AG04450 (cell line): ENCODE data around the gene NUDT1. TPM values are rescaled to one million over a fixed set of nuclear protein-coding genes. Genes with fewer than 3 reads are reported as not detected.

Source experiments
- CTCF ChIA-PET: fragments of 300-600, 350-600 bp; formaldehyde crosslinking; extraction: SDS; loops from one replicate; lab custom pipeline; 2022; ENCODE audit warnings: antibody characterized with exemption, inconsistent platforms; lab: Charles Lee
- POLR2A ChIA-PET: fragments of 350-600 bp; formaldehyde crosslinking; extraction: SDS; loops from one replicate; lab custom pipeline; 2021; ENCODE audit warnings: antibody characterized with exemption, inconsistent platforms; lab: Yijun Ruan, JAX
- DNase-seq: peaks from one replicate; pipeline ENCODE4 v3.0.0-alpha.2; 2011; ENCODE audit warnings: low read depth, low spot score
- H3K27ac ChIP-seq: one replicate; pipeline ENCODE4 v1.5.1; 2012; ENCODE audit warnings: low read depth, low read length, control low read depth
- H3K27me3 ChIP-seq: one replicate; pipeline ENCODE4 v1.6.0; 2012; ENCODE audit warnings: low read length; ENCODE audit not compliant: control insufficient read depth, insufficient read depth
- H3K4me3 ChIP-seq: 2 replicates; pipeline ENCODE4 v1.5.1; 2011; ENCODE audit warnings: mild to moderate bottlenecking, low read depth, low read length, control low read depth
- H3K9me3 ChIP-seq: 2 replicates; pipeline ENCODE4 v1.5.1; 2012; ENCODE audit warnings: low read length; ENCODE audit not compliant: control insufficient read depth, insufficient read depth
- CTCF ChIP-seq: IDR thresholded peaks from 2 replicates; pipeline ENCODE4 v1.5.1; 2011; ENCODE audit warnings: low read depth, low read length, control low read depth, inconsistent platforms
- polyA plus RNA-seq: library from polyadenylated mRNA; depleted of rRNA; stranded (reverse); fragments of >200 nt; gene quantifications from 2 replicates; pipeline ENCODE4 v1.2.3, GENCODE V29; 2011

NUDT1 gene
- polyA plus RNA-seq, 1 experiment: 11.5 TPM

DNA sequence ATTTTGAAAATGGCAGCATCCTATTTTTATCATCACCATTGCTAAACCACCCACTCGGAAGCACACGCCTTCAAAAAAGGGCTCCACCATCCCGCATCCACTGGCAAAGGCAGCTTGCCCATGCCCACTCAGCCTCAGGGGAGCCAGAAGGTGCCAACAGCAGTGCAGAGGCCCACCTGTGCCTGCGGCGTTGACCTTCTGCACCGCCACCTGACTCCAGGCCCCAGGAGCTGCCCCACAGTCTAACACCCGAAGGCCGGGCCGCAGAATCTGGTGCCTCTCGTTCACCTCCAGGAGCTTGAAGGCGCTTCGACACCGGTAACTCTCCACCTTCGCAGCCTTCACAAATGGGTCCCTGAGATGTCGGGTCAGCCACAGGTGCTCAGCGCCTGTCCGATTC, 2.8 kb upstream of the NUDT1 start:
- no peaks in the 10 kb centered on the region for H3K27me3 ChIP-seq
- ChIA-PET CTCF (interaction anchor here (1.5 to 2.4 kb wide), 2 partner anchors 9 to 109 kb away, joined by 3 to 7 read pairs; no protein-coding TSS in a partner anchor), POLR2A (interaction anchor here (0.9 kb wide), 1 partner anchor 10 kb away, joined by 3 read pairs; no protein-coding TSS in a partner anchor)
- H3K4me3 ChIP-seq: no peak overlapping the region
- no peak for DNase-seq
- no peaks in the 10 kb centered on the region; the same call in 1 of the 2 replicates for H3K9me3 ChIP-seq
- TF ChIP-seq CTCF: no peak
- H3K27ac ChIP-seq: no peak overlapping the region

DNA sequence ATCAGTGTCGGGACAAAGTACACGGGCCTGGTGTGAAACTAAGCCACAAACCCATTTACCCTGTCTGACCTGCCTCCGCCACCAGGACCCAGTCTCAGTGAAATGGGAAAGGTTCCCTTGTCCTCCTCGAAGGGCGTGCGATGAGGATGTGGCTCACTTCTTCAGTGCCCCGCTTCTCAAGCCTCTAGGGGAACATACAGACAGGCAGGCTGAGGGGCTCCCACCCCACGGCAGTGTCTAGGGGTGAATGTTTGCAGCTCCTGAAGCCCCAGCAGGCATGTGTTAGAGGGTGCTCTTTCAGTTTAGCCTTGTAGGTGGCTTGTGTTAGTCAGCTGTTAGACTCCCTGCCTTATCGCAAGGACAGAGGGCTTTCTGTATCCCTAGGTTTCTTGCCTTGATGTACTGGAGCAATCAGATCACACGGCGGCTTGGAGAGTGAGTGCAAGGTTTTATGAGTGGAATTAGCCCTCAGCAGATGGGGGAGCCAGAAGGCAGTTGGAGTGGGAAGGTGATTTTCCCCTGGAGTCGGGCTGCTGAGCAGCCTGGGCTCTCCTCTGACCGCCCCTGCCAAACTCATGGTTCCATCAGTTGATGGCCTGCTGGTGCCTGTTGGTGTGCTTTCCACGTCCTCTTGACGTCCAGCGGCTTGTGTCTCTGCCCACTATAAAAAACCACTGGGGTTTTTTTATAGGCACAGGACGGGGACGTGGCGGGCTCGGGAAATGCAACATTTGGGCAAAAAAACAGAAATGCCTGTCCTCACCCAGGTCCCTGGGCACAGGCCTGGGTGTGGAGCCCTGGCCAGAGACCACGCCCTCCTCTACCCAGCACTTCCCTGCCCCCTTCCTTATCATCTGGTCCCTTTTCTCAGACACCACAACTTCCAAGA, 759 bp downstream of the NUDT1 start:
- peak overlapping the region; percentile 85 for H3K4me3 ChIP-seq
- no peaks in the 10 kb centered on the region for H3K27me3 ChIP-seq
- DNase-seq: no peak
- TF ChIP-seq CTCF: no peak
- POLR2A ChIA-PET: interaction anchor here (0.7 kb wide), 1 partner anchor 8 kb away, joined by 3 read pairs; no protein-coding TSS in a partner anchor
- no peaks in the 10 kb centered on the region; the same call in 1 of the 2 replicates for H3K9me3 ChIP-seq
- H3K27ac ChIP-seq: peak overlapping the region; percentile 47
- CTCF ChIA-PET: interaction anchor here (1.7 kb wide), 1 partner anchor 105 kb away, joined by 8 read pairs; no protein-coding TSS in a partner anchor

- no peaks in the 10 kb centered on the region; the same call in 1 of the 2 replicates for H3K9me3 ChIP-seq
- no peak for TF ChIP-seq CTCF
- no peak overlapping the region for H3K27ac ChIP-seq
- DNase-seq: no peak
- POLR2A ChIA-PET: no interaction called here
- H3K27me3 ChIP-seq: no peaks in the 10 kb centered on the region
- no peak overlapping the region for H3K4me3 ChIP-seq
- CTCF ChIA-PET: no interaction called here
These were observed 1.4 kb downstream of the NUDT1 start for GRCh38 chr7:2243458-2243857.

DNA sequence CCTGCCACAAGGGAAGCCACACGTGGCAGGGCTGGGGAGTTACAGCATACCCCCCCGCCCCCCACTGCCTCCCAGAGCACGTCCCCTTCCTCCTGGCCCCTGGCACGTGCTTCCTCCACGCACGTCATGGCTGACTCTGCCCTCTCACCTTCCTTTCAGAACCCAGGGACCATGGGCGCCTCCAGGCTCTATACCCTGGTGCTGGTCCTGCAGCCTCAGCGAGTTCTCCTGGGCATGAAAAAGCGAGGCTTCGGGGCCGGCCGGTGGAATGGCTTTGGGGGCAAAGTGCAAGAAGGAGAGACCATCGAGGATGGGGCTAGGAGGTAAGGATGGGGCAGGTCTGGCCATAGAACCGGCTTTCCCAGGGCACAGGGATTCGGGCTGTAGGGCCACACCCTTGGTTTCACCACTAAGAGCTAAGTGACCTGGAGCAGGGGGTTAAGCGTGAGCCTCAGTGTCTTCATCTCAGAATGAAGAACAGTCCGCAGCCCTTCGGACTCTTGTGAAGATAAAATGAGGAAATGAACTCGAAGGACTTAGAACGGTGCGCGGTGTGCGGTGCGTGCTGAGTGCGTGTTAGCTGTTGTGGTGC, 2.5 kb downstream of the NUDT1 start:
- no peaks in the 10 kb centered on the region; the same call in 1 of the 2 replicates for H3K9me3 ChIP-seq
- no peak overlapping the region for H3K27ac ChIP-seq
- TF ChIP-seq CTCF: no peak
- H3K4me3 ChIP-seq: no peak overlapping the region
- ChIA-PET CTCF (interaction anchor here (1.0 kb wide), 1 partner anchor 103 kb away, joined by 4 read pairs; no protein-coding TSS in a partner anchor), POLR2A (no interaction called here)
- no peaks in the 10 kb centered on the region for H3K27me3 ChIP-seq
- DNase-seq: no peak
